CD4-positive, alpha-beta memory T cell (primary cell): ENCODE results near the gene TNFRSF19. TPM values are rescaled to one million over a fixed set of nuclear protein-coding genes. Genes with fewer than 3 reads are reported as not detected.

Source experiments
- CTCF ChIA-PET: fragments of 350-600 bp; sonication (Branson Sonifier 250); formaldehyde crosslinking; loops from one replicate; lab custom pipeline; 2021; ENCODE audit warnings: inconsistent platforms; ENCODE audit not compliant: partially characterized antibody; lab: Charles Lee
- POLR2A ChIA-PET: fragments of 350-600 bp; sonication (Branson Sonifier 250); formaldehyde crosslinking; loops from one replicate; lab custom pipeline; 2021; ENCODE audit not compliant: partially characterized antibody; lab: Charles Lee
- DNase-seq, 5 donors: peaks; one replicate each; pipeline versions ENCODE4 v3.0.0 to v3.0.0-alpha.2; 2020 to 2022; ENCODE audit warnings: mixed read lengths in 1 of 5
- H3K27ac ChIP-seq: one replicate; pipeline ENCODE4 v1.7.0; 2013; ENCODE audit warnings: low read depth, low read length
- H3K27me3 ChIP-seq: 2 replicates; pipeline ENCODE4 v1.7.0; 2013; ENCODE audit warnings: mild to moderate bottlenecking, low read length, moderate library complexity; ENCODE audit not compliant: insufficient read depth
- H3K36me3 ChIP-seq: 2 replicates; pipeline ENCODE4 v1.7.0; 2013; ENCODE audit warnings: mild to moderate bottlenecking, low read length, moderate library complexity; ENCODE audit not compliant: insufficient read depth
- H3K4me1 ChIP-seq: 2 replicates; pipeline ENCODE4 v1.7.0; 2013; ENCODE audit warnings: mild to moderate bottlenecking, low read length, moderate library complexity; ENCODE audit not compliant: insufficient read depth
- H3K4me3 ChIP-seq, 2 donors: one replicate each; pipeline ENCODE4 v1.7.0; 2013; ENCODE audit warnings: low read length in 2 of 2, mild to moderate bottlenecking in 1 of 2
- H3K9me3 ChIP-seq, 2 donors: one replicate each; pipeline ENCODE4 v1.7.0; 2013; ENCODE audit warnings: low read length in 2 of 2, control low read depth in 1 of 2; ENCODE audit not compliant: control insufficient read depth in 1 of 2
- H3K27ac Mint-ChIP-seq, 7 donors: one replicate each; pipeline ENCODE4 v1.8.0; 2020 to 2021; ENCODE audit warnings: mixed read lengths in 7 of 7, mild to moderate bottlenecking in 6 of 7, inconsistent platforms in 3 of 7, moderate library complexity in 3 of 7
- H3K27me3 Mint-ChIP-seq, 2 donors: one replicate each; pipeline ENCODE4 v1.8.0; 2020 to 2021; ENCODE audit warnings: mixed read lengths in 2 of 2
- H3K36me3 Mint-ChIP-seq, 2 donors: one replicate each; pipeline ENCODE4 v1.8.0; 2020 to 2021; ENCODE audit warnings: mixed read lengths in 2 of 2, inconsistent platforms in 1 of 2, mild to moderate bottlenecking in 1 of 2
- H3K4me1 Mint-ChIP-seq, 4 donors: one replicate each; pipeline ENCODE4 v1.8.0; 2020 to 2021; ENCODE audit warnings: mixed read lengths in 4 of 4, mild to moderate bottlenecking in 1 of 4
- H3K4me3 Mint-ChIP-seq, 8 donors: one replicate each; pipeline ENCODE4 v1.8.0; 2020 to 2021; ENCODE audit warnings: mixed read lengths in 8 of 8, mild to moderate bottlenecking in 7 of 8, moderate library complexity in 6 of 8, inconsistent platforms in 3 of 8
- H3K9me3 Mint-ChIP-seq, 8 donors: one replicate each; pipeline ENCODE4 v1.8.0; 2020 to 2021; ENCODE audit warnings: mixed read lengths in 8 of 8, mild to moderate bottlenecking in 5 of 8, inconsistent platforms in 3 of 8, moderate library complexity in 1 of 8
- intact Hi-C: fragments of 100-400 bp; cut with micrococcal nuclease; formaldehyde crosslinking; loops from one replicate; pipeline ENCODE4 v1.15.1; 2023
- polyA plus RNA-seq, 2 donors: library from polyadenylated mRNA; unstranded; fragments of 300-500 nt; fragmentation: Illumina TruSeq; gene quantifications; one replicate each; pipeline ENCODE4 v1.2.3, GENCODE V29; 2021
- total RNA-seq, 2 experiments: library from RNA; stranded (reverse); gene quantifications; one replicate each; pipeline ENCODE4 v1.2.3, GENCODE V29; 2021

Gene TNFRSF19
- total and polyA plus RNA-seq, 4 experiments from 2014 or later = 0.27 TPM; not detected in 3

DNA sequence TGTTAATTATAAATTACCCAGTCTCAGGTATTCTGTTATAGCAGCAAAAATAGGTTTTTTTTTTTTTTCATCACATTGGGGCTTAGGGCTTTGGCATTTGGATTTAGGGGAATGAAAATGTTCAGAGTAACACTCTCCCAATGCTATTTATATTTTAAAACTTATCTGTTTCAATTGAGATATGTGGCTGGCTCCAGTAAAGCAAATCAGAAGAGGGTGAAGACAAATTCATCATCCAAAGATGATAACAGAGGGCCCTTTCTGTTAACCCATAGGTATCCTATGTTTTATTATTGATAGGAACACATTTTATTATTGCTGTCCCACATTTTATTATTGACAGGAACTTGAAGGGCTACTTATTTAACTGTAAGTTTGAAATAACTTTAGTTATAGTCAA, 20.5 kb upstream of the TNFRSF19 start:
- no peak for DNase-seq
- H3K27me3 Mint-ChIP-seq = peaks cover 23% of the 10 kb centered on the region in 2 donors
- CTCF ChIA-PET = no interaction called here
- peaks cover 0 to 5% (median 0%) of the 10 kb centered on the region in 4 donors for H3K4me1 Mint-ChIP-seq
- no peaks in the 10 kb centered on the region for H3K9me3 ChIP-seq
- no peaks in the 10 kb centered on the region for H3K36me3 Mint-ChIP-seq
- no peaks in the 10 kb centered on the region for H3K4me1 ChIP-seq
- no peak overlapping the region for H3K27ac ChIP-seq
- POLR2A ChIA-PET = no interaction called here
- no peaks in the 10 kb centered on the region for H3K27me3 ChIP-seq
- H3K27ac Mint-ChIP-seq = no peak overlapping the region
- no peak overlapping the region for H3K4me3 Mint-ChIP-seq
- intact Hi-C loops = no loop called here
- peaks cover 0 to 4% (median 0%) of the 10 kb centered on the region in 8 donors for H3K9me3 Mint-ChIP-seq
- H3K36me3 ChIP-seq = no peaks in the 10 kb centered on the region
- H3K4me3 ChIP-seq = no peak overlapping the region

DNA sequence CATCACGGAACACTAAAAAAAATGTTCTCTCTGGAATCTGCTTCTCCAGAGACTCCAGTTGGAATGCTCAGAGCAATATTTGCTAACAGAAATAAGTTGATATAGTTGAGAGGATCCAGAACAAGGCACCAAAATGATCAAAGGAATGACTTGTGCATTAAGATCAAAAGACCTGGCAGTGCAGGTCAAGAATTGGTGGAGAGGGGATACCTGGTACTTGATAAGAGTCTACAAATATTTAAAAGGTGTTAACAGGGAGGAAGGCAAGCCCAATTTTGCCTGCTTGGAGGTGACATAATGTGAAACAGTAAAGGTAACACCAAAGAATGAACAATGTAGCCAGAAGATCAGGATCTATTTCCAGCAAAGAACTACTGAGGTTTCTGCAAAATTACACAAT, 20.0 kb upstream of the TNFRSF19 start:
- Histone ChIP-seq H3K4me3 (no peak overlapping the region), H3K36me3 (no peaks in the 10 kb centered on the region), H3K9me3 (no peaks in the 10 kb centered on the region), H3K27ac (no peak overlapping the region), H3K4me1 (no peaks in the 10 kb centered on the region), H3K27me3 (no peaks in the 10 kb centered on the region)
- POLR2A ChIA-PET = no interaction called here
- CTCF ChIA-PET = no interaction called here
- Mint-ChIP-seq H3K4me1 (peaks cover 0 to 5% (median 0%) of the 10 kb centered on the region in 4 donors), H3K27me3 (peaks cover 21 to 22% of the 10 kb centered on the region in 2 donors), H3K9me3 (peaks cover 0 to 4% (median 0%) of the 10 kb centered on the region in 8 donors), H3K4me3 (no peak overlapping the region), H3K36me3 (no peaks in the 10 kb centered on the region), H3K27ac (no peak overlapping the region)
- no peak for DNase-seq
- intact Hi-C loops = no loop called here

DNA sequence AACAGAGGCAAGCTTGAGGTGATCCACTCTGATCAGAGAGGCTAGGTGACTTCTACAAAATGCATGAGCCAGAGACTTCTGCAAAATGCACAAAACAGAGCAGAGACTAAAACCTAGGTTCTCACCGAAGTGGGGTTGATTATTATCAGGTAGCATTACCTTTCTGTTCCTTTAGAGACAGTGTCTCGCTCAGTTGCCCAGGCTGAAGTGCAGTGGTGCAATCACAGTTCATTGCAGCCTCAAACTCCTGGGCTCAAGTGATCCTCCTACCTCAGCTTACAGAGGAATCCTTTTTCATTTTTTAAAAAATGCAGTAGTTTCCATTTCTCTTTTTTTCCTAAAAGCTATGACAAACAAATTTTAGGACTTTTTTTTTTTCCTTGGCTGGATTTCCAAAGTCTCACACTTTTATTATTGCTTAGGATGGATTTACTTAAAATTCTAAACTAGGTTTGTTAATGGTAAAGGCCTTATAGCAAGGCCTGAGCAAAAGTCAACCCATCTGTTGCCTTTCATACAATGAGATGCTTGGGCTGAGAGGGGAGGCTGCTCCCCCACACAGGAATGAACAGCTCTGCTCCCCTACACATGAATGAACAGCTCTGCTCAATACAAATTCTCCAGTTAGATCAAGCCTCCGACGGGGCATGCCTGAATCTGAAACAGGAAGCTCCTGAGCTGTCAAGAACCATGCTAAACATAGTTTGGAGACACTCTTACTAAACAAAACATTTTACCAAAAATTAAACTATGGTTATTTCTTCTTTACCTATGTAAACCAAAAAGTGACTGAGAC, 18.8 kb upstream of the TNFRSF19 start:
- Histone ChIP-seq H3K27me3 (no peaks in the 10 kb centered on the region), H3K36me3 (no peaks in the 10 kb centered on the region), H3K4me3 (no peak overlapping the region), H3K4me1 (no peaks in the 10 kb centered on the region), H3K9me3 (no peaks in the 10 kb centered on the region), H3K27ac (no peak overlapping the region)
- CTCF ChIA-PET = no interaction called here
- Mint-ChIP-seq H3K36me3 (no peaks in the 10 kb centered on the region), H3K4me1 (peaks cover 0 to 5% (median 0%) of the 10 kb centered on the region in 4 donors), H3K27me3 (peaks cover 21 to 22% of the 10 kb centered on the region in 2 donors), H3K4me3 (no peak overlapping the region), H3K27ac (no peak overlapping the region), H3K9me3 (peaks cover 0 to 4% (median 0%) of the 10 kb centered on the region in 8 donors)
- no peak for DNase-seq
- intact Hi-C loops = no loop called here
- POLR2A ChIA-PET = no interaction called here

DNA sequence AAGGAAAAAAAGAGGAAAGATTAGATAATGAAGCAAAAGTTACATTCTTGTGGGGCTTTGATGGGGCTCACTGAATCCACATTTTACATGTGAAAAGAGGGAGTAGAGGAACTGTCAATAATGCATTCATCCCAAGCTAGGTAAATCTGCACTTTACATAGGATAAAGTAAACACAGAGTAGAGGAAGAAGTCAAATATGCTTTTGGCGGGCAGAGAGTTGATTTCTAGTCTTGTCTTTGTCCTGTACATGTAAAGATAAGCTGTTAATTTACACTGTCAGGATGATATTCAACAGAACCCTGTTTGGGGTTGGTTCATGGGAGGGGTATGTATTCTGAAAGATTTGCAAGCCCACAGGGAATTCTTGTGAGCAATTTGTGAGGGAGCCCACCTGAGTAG, 18.0 kb upstream of the TNFRSF19 start:
- H3K36me3 Mint-ChIP-seq = no peaks in the 10 kb centered on the region
- Histone ChIP-seq H3K4me1 (no peaks in the 10 kb centered on the region), H3K9me3 (no peaks in the 10 kb centered on the region), H3K4me3 (no peak overlapping the region), H3K27ac (no peak overlapping the region), H3K36me3 (no peaks in the 10 kb centered on the region), H3K27me3 (no peaks in the 10 kb centered on the region)
- peaks cover 0 to under 1% (median 0%) of the 10 kb centered on the region in 4 donors for H3K4me1 Mint-ChIP-seq
- no peak for DNase-seq
- peaks cover 18 to 20% of the 10 kb centered on the region in 2 donors for H3K27me3 Mint-ChIP-seq
- H3K9me3 Mint-ChIP-seq = peaks cover 0 to 4% (median 0%) of the 10 kb centered on the region in 8 donors
- ChIA-PET POLR2A (no interaction called here), CTCF (no interaction called here)
- H3K4me3 Mint-ChIP-seq = no peak overlapping the region
- intact Hi-C loops = no loop called here
- no peak overlapping the region for H3K27ac Mint-ChIP-seq

DNA sequence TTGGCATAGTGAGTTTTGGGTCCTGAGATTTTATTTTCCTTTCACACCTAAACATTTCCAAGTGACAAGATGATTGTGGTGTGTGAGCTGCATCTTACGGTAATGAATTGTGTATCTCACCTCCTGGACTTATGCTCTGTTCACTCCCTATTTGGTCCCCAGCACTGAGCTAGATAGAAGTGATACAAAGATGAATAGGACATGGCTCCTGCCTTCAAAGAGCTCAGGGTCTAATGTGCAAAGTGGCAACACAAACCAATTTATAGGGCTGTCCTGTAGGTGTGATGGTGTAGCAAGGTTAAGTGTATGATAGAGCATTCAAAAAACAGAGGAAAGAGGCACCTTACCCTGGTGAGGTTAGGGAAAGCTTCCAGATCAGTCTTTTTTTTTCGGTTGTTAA, 17.6 kb upstream of the TNFRSF19 start:
- H3K4me3 ChIP-seq = no peak overlapping the region
- peak overlapping the region in 1 of 7 donors; percentile 26 for H3K27ac Mint-ChIP-seq
- H3K27me3 ChIP-seq = no peaks in the 10 kb centered on the region
- intact Hi-C loops = no loop called here
- POLR2A ChIA-PET = no interaction called here
- H3K9me3 Mint-ChIP-seq = peaks cover 0 to 4% (median 0%) of the 10 kb centered on the region in 8 donors
- no peak overlapping the region for H3K4me3 Mint-ChIP-seq
- CTCF ChIA-PET = no interaction called here
- no peak for DNase-seq
- H3K4me1 ChIP-seq = no peaks in the 10 kb centered on the region
- peaks cover 15 to 18% of the 10 kb centered on the region in 2 donors for H3K27me3 Mint-ChIP-seq
- H3K9me3 ChIP-seq = no peaks in the 10 kb centered on the region
- H3K4me1 Mint-ChIP-seq = no peaks in the 10 kb centered on the region
- H3K27ac ChIP-seq = no peak overlapping the region
- H3K36me3 Mint-ChIP-seq = no peaks in the 10 kb centered on the region
- no peaks in the 10 kb centered on the region for H3K36me3 ChIP-seq

DNA sequence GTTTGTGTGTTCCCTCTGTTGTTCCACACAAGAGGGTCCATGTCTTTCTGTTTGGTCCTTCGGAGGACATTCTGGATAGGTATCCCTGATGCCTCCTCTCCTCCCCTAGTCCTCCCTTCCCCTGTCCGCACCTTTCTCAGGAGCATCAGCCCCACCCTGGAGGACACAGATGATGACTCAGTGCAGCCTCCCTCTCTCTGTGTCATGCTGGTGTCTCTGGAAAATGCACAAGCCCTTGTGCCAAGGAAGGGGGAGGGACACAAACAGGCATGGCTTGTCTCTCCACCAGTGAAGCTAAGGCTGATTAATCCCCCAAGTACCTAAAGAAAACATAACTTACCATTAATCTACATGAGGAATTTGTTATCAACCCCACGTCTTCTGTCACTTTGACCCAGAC, 16.2 kb upstream of the TNFRSF19 start:
- Mint-ChIP-seq H3K4me3 (no peak overlapping the region), H3K27ac (no peak overlapping the region), H3K36me3 (no peaks in the 10 kb centered on the region), H3K4me1 (no peaks in the 10 kb centered on the region), H3K9me3 (peaks cover 0 to 4% (median 0%) of the 10 kb centered on the region in 8 donors), H3K27me3 (peaks cover 10 to 14% of the 10 kb centered on the region in 2 donors)
- no peaks in the 10 kb centered on the region for H3K4me1 ChIP-seq
- no peak overlapping the region for H3K4me3 ChIP-seq
- no peak for DNase-seq
- intact Hi-C loops = no loop called here
- no peak overlapping the region for H3K27ac ChIP-seq
- H3K36me3 ChIP-seq = no peaks in the 10 kb centered on the region
- no peaks in the 10 kb centered on the region for H3K9me3 ChIP-seq
- ChIA-PET POLR2A (no interaction called here), CTCF (no interaction called here)
- H3K27me3 ChIP-seq = no peaks in the 10 kb centered on the region

DNA sequence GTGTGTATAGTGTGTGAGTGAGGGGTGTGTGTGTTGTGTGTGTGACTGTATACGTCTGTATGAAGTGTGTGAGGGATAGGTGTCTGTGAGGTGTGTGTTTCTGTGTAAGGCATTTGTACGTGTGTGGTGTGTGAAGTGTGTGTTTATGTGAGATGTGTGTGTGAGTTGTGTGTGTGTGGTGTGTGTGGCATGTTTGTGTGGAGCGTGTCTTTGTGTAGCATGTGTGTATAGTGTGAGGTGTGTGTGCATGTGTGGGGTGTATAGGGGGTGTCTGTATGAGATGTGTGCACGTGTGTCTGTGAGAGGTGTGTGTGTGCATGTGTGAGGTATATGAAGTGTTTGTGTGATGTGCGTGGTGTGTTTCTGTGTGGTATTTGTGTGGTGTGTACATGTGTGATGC, 13.2 kb upstream of the TNFRSF19 start:
- DNase-seq = no peak
- Mint-ChIP-seq H3K4me3 (no peak overlapping the region), H3K27me3 (peaks cover 9 to 12% of the 10 kb centered on the region in 2 donors), H3K9me3 (no peaks in the 10 kb centered on the region), H3K4me1 (no peaks in the 10 kb centered on the region), H3K27ac (no peak overlapping the region), H3K36me3 (no peaks in the 10 kb centered on the region)
- H3K9me3 ChIP-seq = no peaks in the 10 kb centered on the region
- intact Hi-C loops = no loop called here
- H3K27me3 ChIP-seq = no peaks in the 10 kb centered on the region
- no peaks in the 10 kb centered on the region for H3K4me1 ChIP-seq
- CTCF ChIA-PET = no interaction called here
- no peaks in the 10 kb centered on the region for H3K36me3 ChIP-seq
- POLR2A ChIA-PET = no interaction called here
- no peak overlapping the region for H3K4me3 ChIP-seq
- H3K27ac ChIP-seq = no peak overlapping the region
